HL-60 (cell line): ENCODE measurements around the gene ANKZF1.
A peak's percentile ranks its signal among the peaks of the same experiment; 100 is the strongest.

Experiments
- DNase-seq, 2 experiments: peaks; one replicate each; pipeline ENCODE4 v3.0.0-alpha.2; 2010 to 2020; ENCODE audit warnings: low read depth in 1 of 2, low spot score in 1 of 2
- H3K27ac ChIP-seq: fragments of 250-450 bp; sonication (Bioruptor Pico); replicated peaks from 2 replicates; pipeline ENCODE4 v1.5.1; 2020; ENCODE audit warnings: mild to moderate bottlenecking, moderate library complexity
- H3K27me3 ChIP-seq: fragments of 250-450 bp; sonication (Bioruptor Pico); 2 replicates; pipeline ENCODE4 v1.5.1; 2021; ENCODE audit warnings: mild to moderate bottlenecking, moderate library complexity; ENCODE audit not compliant: insufficient read depth, poor library complexity, severe bottlenecking
- H3K4me3 ChIP-seq: replicated peaks from 2 replicates; pipeline ENCODE4 v1.5.1; 2011; ENCODE audit warnings: mild to moderate bottlenecking, control low read depth, low read length; ENCODE audit not compliant: insufficient read depth
- CTCF ChIP-seq: IDR thresholded peaks from one replicate; pipeline ENCODE4 v1.5.1; 2011; ENCODE audit warnings: low read length, control low read depth, inconsistent platforms; ENCODE audit not compliant: insufficient read depth
- GABPA ChIP-seq: IDR thresholded peaks from 2 replicates; pipeline ENCODE4 v1.6.1; 2012; ENCODE audit warnings: low read depth
- POLR2AphosphoS5 ChIP-seq: IDR thresholded peaks from 2 replicates; pipeline ENCODE4 v1.6.1; 2012; ENCODE audit warnings: low read depth
- REST ChIP-seq: IDR thresholded peaks from 2 replicates; pipeline ENCODE4 v1.6.1; 2012; ENCODE audit warnings: low read depth; ENCODE audit not compliant: insufficient replicate concordance
- SPI1 ChIP-seq: IDR thresholded peaks from 2 replicates; pipeline ENCODE4 v1.6.1; 2012; ENCODE audit warnings: low read depth, mild to moderate bottlenecking, borderline replicate concordance

The ANKZF1 gene

GRCh38 chr2:219279916-219280516, 50.4 kb downstream of the ANKZF1 start:
- Histone ChIP-seq H3K27me3 (no peaks in the 10 kb centered on the region), H3K27ac (peak overlapping the region; percentile 64; the same call in 1 of the 2 replicates), H3K4me3 (peak overlapping the region; percentile 47)
- TF ChIP-seq REST, result no peak
- no peak for TF ChIP-seq POLR2AphosphoS5
- no peak for DNase-seq

GRCh38 chr2:219280651-219281050, 51.0 kb downstream of the ANKZF1 start:
- Histone ChIP-seq H3K27ac (no peak overlapping the region), H3K4me3 (no peak overlapping the region), H3K27me3 (no peaks in the 10 kb centered on the region)
- no peak for TF ChIP-seq GABPA
- DNase-seq, result no peak

- H3K27me3 ChIP-seq, result no peaks in the 10 kb centered on the region
- no peak overlapping the region for H3K4me3 ChIP-seq
- TF ChIP-seq POLR2AphosphoS5 (no peak), CTCF (no peak), SPI1 (no peak), GABPA (no peak), REST (no peak)
- DNase-seq, result no peak
- H3K27ac ChIP-seq, result no peak overlapping the region
Observed at GRCh38 chr2:219281588-219281987, 52.0 kb downstream of the ANKZF1 start.

GRCh38 chr2:219282375-219282774, 52.8 kb downstream of the ANKZF1 start:
- no peaks in the 10 kb centered on the region for H3K27me3 ChIP-seq
- no peak overlapping the region for H3K4me3 ChIP-seq
- no peak overlapping the region for H3K27ac ChIP-seq
- no peak for DNase-seq
- TF ChIP-seq REST (no peak), CTCF (no peak), GABPA (no peak), POLR2AphosphoS5 (no peak), SPI1 (no peak)
